ENCODE results near the gene RIPOR3.
A peak's percentile ranks its signal among the peaks of the same experiment; 100 is the strongest.
"Not testable (repeated sequence)": the region's sequence is repeated elsewhere in the genome, so short reads cannot be mapped to it uniquely, and the experiment has no call there.

Gene RIPOR3

DNA sequence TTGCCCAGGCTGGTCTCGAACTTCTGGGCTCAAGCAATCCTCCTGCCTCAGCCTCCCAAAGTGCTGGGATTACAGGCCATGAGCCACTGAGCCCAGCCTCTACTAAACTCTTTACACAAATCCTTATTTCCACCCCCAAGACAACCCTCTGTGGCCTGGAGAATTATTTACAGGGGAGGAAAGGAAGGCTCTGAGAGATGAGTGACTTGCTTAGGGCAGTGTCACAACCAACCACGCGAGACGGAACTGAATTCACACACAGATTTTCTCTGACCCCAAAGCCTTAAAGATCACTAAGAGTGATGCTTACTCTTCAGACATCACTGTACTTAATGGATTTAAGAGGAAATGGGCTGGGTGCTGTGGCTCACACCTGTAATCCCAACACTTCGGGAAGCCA lies 86.2 kb downstream of the RIPOR3 start:
- no peak for ATAC-seq
- no peak for DNase-seq

DNA sequence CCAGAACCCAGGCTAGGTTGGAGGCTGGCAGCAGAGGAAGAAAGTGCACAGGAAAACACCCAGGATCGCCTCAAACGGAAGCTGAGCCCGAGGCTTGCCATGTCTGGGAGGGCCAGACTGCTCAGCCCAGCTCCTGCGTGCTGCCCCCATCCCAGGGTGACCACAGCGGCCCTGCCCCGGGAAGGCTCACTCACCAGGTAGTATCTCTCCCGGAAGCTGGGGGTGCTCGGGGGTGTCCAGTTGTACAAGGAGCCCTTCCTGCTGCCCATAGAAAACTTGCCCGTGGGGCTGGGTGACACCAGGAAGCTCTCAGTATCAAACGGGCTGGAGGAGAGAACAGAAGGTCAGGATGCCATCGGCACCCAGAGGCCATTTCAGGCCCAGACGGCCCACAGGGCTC lies 86.9 kb downstream of the RIPOR3 start:
- no peak for DNase-seq

DNA sequence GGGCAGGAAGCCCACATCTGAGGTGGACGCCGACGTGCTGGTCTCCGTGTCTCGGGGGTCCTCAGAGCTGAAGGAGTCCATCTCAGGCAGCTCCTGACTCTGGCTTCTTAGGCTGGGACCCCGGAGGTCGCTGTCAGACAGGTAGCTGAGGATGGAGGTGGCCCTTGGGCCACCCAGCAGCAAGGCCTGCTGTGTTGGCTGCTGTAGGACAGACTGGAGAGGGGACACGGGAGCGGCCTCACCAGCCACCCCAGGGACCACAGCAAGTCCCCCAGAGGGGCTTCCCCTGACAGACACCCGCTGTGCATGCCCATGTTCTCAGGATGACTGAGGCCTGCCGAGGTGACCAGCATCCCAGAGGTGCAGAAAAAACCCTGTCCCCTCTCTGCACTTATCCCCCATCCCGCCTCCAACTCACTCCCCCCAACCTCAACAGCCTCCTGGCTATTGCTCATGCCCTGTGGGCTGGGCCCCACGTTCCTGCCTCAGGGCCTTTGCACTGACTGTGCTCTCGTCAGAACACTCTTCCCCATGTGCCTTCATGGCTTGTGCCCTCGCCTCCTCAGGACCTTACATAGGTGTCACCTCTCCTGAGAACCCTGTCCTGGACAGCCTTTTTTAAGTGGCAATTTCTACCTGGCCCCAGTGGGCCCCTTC lies 88.8 kb downstream of the RIPOR3 start:
- DNase-seq (no peak), ATAC-seq (no peak)

More for the DNA sequence above, 86.9 kb downstream of the RIPOR3 start:
- ATAC-seq: no peak

DNA sequence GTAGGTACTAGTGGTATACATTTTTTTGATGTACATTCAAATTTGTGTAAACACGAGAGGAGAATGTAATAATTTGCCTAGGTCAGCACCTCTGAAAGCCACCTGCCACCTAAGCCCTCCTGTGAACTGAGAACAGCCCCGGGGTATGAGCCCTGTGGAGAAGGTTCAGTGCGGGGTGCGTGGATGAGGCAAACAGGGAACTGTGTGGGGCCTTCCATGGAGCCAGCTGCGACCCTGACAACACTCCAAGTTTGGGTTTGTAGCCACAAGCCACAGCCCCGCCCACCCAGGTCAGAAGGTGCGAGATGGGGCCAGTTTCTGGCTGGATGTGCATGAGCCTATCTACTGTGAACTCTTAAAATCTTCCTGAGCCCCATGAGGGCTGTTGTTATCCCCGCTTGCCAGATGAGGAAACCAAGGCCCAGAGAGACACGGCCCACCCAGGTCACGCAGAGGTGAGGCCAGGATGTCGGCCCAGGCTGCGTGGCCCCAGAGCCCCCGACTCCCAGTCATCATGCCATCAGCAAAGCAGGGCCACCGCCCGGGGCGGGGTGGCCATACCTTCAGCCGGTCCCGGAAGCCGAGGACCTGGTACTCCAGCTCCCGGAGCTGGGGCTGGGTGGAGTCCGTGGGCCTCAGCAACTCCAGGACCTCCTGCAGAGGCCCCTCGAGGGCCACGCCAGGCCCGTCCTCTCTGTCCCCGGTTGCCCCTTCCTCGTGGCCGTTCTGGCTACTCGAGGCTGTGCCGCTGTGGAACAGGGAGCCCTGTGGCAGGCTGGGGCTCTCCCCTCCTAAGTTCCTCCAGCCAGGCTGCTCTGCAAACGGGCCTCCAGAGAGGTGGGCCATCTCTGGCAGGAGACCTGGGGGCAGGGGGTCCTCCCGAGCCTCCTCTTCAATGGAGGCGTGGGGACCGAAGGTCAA lies 89.6 kb downstream of the RIPOR3 start:
- no peak for ATAC-seq
- DNase-seq: peak; percentile 24

DNA sequence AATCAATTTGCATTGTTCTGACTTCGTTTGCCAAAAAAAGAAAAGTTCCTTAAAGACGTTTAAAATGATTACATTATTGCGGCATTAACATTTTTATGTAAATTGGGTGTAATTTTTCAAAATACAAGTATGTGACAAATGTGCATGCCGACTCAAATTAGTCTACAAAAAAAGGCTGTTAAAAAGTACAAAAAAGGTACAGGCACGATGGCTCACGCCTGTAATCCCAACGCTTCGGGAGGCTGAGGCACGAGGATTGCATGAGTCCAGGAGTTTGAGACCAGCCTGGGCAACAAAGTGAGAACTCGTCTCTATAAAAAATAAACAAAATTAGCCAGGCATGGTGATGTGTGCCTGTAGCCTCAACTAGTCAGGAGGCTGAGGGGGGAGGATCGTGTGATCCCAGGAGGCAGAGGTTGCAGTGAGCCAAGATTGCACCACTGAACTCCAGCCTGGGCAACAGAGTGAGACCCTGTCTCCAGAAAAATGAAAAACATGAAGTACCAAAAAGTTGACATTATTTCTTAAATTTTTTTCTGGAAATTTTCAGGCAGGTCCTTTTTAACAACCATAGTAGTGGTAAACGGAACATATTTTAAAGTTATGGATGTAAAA lies 91.0 kb downstream of the RIPOR3 start:
- no peak for ATAC-seq
- DNase-seq: no peak

DNA sequence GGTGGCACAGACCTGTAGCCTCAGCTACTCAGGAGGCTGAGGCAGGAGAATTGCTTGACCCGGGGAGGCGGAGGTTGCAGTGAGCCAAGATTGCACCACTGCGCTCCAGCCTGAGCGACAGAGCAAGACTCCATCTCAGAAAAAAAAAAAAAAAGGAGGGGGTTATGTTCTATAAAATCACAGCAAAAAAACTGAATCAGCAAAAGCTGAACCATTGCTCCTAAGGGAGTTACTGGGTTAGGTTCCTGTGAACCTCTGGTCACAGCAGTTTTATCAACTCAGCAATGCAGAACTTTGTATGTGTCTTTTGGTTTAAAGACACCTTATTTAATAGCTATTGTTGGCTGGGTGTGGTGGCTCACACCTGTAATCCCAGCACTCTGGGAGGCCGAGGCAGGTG lies 92.6 kb downstream of the RIPOR3 start:
- ATAC-seq, DNase-seq: not testable (repeated sequence)

DNA sequence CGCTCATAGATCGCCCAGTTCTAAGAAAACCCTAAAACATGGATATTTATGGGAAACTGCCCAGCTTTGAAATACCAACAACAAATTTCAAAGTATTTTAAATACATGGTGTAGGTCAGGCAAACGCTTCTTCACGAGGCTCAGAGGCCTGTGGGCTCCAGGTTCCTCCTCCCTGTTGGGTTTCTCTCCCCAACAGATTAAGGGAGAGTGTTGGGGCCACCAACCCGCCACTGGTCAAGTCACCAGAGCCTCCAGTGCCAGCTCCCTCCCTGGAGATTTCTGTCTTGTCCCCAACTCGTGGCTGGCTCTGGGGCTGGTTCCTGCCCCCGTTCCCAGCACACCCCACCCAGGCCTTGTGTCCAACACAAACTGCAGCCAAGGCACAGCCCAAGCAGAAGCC lies 93.3 kb downstream of the RIPOR3 start:
- DNase-seq (no peak), ATAC-seq (no peak)

DNA sequence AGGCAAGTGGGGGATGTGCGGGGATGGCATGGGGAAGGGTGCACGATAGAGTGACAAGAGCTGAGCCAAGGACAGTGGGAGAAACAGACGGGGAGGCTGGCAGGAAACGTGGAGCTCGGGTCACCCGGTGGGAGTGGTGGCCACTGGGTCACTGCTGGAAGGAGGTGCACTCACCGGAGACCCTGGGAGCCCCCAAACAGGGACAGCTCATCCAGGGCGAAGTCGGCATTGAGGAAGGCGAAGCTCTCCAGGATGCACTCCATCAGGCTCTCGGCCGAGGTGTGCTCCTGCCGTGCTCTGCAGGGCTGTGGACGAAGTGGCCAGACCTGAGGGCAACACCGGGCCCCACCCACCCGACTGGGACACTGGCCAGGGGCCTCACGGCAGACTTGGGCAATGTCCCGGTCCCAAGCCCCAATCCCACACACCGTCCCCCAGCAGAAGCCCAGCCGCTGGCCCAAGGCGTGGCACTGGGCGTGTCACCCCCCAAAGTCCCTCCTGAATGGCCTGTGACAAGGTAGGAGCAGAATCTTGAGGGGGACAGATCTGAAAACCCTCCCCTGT lies 93.9 kb downstream of the RIPOR3 start:
- ATAC-seq: no peak

DNA sequence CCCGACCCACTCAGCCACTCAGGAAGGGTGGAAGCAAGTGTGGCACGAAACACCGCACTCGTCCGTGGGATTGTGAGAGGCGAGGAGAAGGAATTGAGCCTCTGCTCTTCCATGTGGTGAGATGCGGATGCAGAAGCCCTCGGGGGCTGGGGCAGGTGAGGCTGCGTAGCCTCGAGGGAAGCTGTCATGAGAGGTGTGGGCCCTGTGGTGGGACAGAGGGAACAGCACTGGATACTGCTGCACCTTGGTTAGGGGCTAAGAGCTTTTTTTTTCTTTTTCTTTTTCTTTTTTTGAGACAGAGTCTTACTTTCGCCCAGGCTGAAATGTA lies 94.7 kb downstream of the RIPOR3 start:
- ATAC-seq (no peak), DNase-seq (no peak)

More for the DNA sequence above, 93.9 kb downstream of the RIPOR3 start:
- no peak for DNase-seq

DNA sequence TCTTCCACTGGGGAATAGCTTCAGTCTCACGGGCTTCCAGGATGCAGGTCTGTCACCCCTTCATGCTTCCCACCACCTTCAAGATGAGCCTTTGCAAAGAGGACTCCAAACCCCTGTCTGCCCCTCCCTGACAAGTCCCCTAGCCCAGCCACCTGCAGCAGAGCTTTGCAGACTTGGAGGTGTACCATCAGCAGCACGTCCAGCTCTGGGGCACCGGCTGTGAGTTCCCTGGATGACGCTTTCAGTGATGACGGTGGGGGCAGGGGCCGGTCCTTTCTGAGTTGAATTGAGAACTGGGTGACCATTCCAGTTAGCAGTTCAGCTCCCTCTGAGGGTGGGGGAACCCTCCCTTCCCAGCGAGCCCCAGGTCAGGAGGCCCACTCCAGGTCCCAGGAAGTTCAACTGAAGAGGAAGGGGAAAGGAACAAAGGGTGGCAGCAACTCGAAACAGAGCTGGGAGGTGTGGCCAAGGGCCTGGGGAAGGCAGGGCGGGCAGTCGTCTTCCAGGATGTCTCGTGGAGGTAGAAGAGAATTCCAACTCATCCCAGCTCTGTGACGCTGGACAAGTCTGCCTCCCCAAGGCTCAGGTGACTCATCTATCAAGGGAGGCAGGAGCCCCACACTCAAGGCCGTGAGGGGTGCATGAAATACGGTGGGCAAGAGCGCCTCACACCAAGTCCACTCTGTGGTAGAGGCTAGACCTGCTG lies 95.2 kb downstream of the RIPOR3 start:
- ATAC-seq (no peak), DNase-seq (no peak)

DNA sequence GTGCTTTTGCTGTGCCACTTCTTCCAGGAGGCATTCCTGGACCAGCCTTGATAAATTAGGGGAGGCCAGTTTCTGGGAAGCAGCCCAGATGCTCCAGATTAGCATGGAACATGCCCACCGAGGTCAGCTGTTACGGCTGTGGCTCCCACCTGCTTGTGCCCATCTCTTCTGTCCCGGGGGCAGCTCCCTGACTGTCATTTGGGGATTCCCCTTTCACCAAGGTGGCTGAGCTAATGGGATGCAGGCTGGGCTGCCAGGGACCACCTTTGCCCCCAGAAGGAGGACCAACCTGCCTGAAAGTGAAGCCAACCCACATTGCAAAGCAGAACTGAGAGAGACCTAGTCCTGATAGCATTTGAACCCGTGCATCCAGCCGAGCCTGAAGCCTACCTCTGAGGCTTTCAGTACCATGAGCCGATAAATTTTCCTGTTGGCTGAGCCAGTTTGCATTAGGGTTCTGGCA lies 95.9 kb downstream of the RIPOR3 start:
- ATAC-seq (no peak), DNase-seq (no peak)

DNA sequence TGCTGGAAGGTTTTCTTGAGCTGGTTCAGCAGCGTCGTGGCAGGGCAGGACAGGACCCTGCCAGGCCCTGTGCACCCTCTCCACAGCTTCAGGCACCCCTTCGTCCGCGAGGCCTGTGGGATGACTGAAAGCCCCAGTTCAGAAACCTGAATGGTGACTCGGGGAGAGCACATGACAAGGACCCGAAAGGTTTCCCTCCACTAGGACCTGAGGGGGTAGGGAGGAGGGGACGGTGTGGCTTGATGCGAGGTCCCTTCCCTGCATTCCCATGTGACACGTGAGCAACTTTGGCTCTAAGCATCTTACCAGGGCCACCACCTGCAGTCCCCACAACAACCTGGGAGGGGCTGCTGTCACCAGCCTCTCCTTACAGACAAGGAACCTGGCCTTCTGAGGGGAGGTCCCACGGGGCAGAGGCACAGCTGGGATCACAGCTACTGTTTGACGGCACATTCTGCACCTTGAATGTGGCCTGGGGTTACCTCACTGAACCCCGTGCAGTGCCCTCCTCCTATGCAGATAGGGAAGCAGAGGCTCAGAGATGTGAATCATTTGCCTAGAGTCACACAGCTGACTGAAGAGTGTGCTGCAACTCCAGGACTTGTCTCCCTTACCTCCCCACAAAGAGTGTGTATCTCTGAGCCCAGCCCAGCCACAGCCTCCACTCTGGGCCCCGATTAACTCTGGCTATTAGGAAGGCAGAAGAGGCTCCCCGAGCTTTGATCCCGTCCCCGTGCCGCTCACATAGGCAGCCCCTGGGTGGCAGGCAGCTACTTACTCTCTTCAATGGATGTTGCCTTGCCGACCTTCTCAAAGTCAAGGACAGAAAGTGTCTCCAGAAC lies 96.5 kb downstream of the RIPOR3 start:
- ATAC-seq: no peak
- DNase-seq: no peak

DNA sequence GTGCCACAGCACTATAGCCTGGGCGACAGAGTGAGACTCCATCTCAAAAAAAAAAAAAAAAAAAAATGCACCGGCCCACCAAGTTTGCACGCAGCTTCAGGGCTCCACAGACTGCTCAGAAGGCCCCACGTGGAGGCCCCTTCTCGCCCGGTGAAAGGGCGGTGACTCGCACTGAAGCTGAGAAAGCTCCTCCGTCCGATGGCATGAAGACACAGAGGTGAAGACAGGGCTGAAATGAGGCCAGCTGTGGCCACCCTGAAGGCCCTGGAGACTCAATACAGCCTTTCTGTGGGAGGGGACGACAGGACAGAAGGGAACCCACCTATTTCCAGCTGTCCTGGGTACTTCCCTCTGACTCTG lies 97.1 kb downstream of the RIPOR3 start:
- ATAC-seq (no peak), DNase-seq (no peak)

DNA sequence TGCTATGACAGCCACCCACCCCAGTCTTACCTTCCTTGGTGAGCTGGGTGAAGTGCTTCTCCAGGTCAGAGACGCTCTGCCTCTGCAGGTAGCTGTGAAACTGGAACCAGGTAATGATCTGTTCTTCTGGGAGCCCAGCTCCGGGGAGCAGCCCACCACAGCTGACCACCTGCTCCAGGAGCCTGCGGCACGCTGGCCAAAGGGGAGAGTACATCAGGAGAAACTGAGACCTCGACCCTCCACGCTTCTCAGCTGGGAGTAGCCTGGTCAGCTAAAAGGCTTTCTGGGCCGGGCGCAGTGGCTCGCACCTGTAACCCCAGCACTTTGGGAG lies 98.4 kb downstream of the RIPOR3 start:
- no peak for ATAC-seq
- no peak for DNase-seq

DNA sequence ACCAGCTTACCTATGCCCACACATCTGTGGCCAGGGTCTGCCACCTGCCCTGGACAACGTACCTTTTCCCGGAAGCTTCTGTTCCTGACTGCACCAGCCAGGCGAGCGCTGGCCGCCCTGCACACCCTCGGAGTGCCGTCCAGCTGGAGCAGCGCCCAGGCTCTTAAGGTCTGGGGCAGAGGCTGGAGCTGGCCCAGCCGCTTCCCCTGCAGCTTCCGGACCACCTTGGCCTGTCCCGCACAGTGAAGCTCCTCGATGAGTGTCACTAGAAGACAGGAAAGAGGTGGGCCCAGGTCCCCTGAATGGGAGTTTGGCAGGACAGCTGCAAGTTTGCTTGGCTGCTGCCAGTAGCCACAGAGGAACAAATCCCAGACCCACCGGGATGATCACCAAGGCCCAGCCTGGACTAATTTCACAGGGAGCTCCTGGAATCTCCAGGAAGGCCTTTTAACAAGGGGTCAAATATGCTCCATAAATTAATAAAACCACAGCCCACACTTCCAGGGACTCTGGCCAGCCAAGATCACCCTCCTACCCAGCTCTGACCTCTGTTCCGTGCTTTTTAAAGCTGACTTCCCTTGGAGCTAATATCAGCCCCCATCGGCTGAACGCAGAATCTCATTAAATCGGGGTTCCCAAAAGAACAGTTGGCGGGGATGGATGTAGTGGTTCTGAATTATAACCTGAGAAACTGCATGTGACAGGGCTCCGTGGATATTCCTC lies 98.9 kb downstream of the RIPOR3 start:
- ATAC-seq (no peak), DNase-seq (no peak)

DNA sequence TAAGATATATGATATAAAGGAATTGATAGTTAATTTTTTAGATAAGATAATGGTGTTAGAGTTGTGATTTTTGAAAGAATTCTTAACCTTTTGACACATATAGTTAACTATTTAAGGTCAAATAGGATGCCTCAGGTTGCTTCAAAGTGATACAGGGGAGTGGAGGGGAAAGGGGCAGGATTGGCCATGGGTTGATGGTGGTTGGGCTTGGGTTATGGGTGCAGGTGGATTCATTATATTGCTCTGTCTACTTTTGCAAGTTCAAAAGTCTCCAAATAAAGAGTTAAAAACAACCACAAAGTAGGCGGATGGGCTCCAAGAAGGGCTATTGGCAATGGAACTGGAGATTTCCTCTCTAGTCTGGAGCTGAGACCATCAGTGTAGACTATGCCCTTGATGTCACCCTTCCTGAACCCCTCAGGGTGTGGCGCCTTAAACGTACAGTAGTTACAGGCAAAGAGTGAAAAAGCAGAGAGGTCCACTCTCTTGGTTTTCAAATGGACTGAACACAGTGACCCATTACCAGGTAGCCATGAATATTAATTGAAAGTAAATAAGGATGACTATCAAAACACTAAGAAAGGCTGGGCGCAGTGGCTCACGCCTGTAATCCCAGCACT lies 100.0 kb downstream of the RIPOR3 start:
- no peak for DNase-seq
- no peak for ATAC-seq

DNA sequence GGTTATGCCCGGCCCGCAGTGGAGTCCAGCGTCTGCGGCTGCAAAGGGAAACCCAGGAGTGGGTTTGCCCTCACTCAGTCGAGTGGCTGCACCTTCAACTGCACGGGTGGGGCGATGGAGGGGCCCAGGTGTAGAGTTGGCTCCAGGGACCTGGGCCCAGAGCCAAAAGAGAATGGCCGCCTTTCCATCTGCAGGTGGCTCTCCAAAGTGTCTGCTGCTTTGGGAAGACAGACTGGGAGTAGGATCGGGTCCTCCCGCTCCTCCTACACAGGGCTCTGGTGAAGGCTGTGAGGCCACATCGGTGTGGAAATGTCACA lies 101.0 kb downstream of the RIPOR3 start:
- ATAC-seq (no peak), DNase-seq (no peak)

DNA sequence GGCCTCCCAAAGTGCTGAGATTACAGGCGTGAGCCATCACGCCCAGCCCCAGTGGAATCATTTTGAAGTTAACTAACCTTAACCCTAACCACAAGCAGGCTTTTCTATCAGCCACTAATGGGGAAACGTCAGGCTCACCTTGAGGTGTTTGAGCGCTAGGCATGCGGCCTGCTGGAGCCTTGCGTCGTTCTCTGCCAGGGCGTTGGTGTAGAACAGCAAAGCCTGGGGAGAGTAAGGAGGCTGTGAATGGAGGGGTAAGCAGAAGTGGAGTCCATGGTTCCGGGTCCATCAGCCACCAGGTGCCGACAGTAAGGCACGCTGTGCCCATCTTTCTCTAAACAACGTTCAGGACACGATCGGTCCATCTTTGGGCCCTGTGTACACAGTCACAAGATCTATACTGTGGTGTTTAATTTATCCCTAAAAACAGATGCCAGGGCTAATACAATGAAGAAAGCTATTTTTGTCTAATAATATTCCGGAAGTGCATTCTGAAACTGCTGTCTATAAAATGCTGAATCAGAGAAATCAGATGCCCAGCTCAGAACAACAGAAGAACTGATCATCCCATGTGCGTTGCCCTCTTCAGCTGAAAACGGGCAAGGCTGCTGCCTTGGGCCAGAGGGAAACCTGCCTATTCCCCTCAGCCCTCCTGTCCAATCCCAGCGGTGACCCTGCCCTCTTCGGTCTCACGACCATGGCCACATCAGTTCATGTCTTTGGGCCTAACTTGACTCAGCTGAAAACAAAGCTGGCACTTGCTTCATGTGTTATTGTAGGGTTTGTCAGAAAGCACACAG lies 101.6 kb downstream of the RIPOR3 start:
- ATAC-seq: no peak
- DNase-seq: no peak

DNA sequence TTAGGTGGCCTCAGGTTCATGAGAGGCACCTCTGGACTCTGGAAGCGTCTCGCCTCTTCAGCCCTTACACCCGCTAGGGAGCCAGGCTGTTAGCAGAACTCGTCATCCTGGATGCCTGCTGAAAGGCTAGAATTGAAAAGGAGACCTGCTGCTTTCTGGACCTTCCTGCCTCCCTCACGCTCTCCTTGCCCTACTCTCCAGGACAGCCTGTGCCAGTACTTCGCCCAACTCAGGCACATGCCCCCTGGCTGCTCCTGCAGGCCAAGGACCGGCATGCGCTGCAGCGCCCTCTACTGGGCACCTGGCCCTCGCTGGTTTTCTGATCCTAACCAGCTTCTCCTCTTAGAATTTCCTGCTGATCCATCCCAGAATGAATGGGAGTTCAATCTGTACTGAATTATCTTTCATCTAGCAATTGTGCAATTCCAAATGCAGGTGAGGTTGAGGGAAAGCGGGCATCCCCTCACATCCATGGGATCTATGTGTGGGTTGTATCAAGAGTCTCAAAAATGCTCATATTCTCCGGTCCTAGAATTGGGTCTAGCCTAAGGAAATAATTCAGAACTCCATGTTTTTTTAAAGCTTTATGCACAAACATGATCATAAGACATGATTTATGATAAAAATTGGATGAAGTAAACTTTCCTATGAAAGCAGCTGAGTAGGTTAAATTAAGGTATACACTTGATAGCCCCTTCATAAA lies 103.2 kb downstream of the RIPOR3 start:
- DNase-seq (peak; percentile 88), ATAC-seq (peak; percentile 53)
